ENCODE data around the gene HOXD9.

GRCh38 chr2:176165370-176166050 is 43.0 kb downstream of the HOXD9 start:
- TF ChIP-seq CTCF (IDR thresholded peaks at IDR 0.05 in 8 of 11, conservative IDR thresholded peaks at IDR 0.05 in 3 of 11) (no peak), POLR2A (IDR thresholded peaks at IDR 0.05) (no peak)

Measured in spleen (tissue), 7 donors.